GM23338 (cell line): ENCODE measurements around the gene C6orf120. TPM values are rescaled to one million over a fixed set of nuclear protein-coding genes. Genes with fewer than 3 reads are reported as not detected.

Experiments used
- ATAC-seq: fragments of 200-7000 bp; cut with Tn5 transposase; 3 replicates; pipeline ENCODE4 v1.9.1; 2020
- DNase-seq: peaks from one replicate; pipeline ENCODE4 v3.0.0-alpha.2; 2015; ENCODE audit warnings: low spot score
- H2AFZ ChIP-seq: fragments of 200-600 bp; sonication (generic); 2 replicates; pipeline ENCODE4 v1.8.0; 2016; ENCODE audit warnings: antibody characterized with exemption, mild to moderate bottlenecking, moderate library complexity
- H3F3A ChIP-seq: fragments of 200-600 bp; sonication (generic); replicated peaks from 2 replicates; pipeline ENCODE4 v1.8.0; 2017; ENCODE audit warnings: antibody characterized with exemption, mixed run types, low read depth
- H3K27ac ChIP-seq: fragments of 200-600 bp; sonication (generic); 2 replicates; pipeline ENCODE4 v1.6.1; 2016; ENCODE audit warnings: low read depth
- H3K27me3 ChIP-seq: fragments of 200-600 bp; sonication (generic); 2 replicates; pipeline ENCODE4 v1.8.0; 2016; ENCODE audit warnings: mild to moderate bottlenecking, mixed run types, moderate library complexity; ENCODE audit not compliant: insufficient read depth
- H3K36me3 ChIP-seq: fragments of 200-600 bp; sonication (generic); 2 replicates; pipeline ENCODE4 v1.8.0; 2016; ENCODE audit warnings: mild to moderate bottlenecking; ENCODE audit not compliant: insufficient read depth
- H3K4me1 ChIP-seq: fragments of 200-600 bp; sonication (generic); 2 replicates; pipeline ENCODE4 v1.8.0; 2016; ENCODE audit warnings: mild to moderate bottlenecking, moderate library complexity; ENCODE audit not compliant: insufficient read depth
- H3K4me2 ChIP-seq: fragments of 200-600 bp; sonication (generic); 2 replicates; pipeline ENCODE4 v1.7.1; 2017; ENCODE audit warnings: mixed run types
- H3K4me3 ChIP-seq: fragments of 200-600 bp; sonication (generic); 2 replicates; pipeline ENCODE4 v1.6.1; 2016; ENCODE audit warnings: mixed run types
- H3K79me2 ChIP-seq: fragments of 200-600 bp; sonication (generic); replicated peaks from 2 replicates; pipeline ENCODE4 v1.8.0; 2017; ENCODE audit warnings: mild to moderate bottlenecking; ENCODE audit not compliant: insufficient read depth
- H3K9me2 ChIP-seq: fragments of 200-600 bp; sonication (generic); 2 replicates; pipeline ENCODE4 v1.8.0; 2017; ENCODE audit not compliant: insufficient read depth
- H4K20me1 ChIP-seq: fragments of 200-600 bp; sonication (generic); replicated peaks from 2 replicates; pipeline ENCODE4 v1.8.0; 2017; ENCODE audit warnings: mild to moderate bottlenecking; ENCODE audit not compliant: insufficient read depth
- H3K27ac Mint-ChIP-seq: 2 replicates; pipeline ENCODE4 v1.8.0; 2020; ENCODE audit warnings: inconsistent platforms, mild to moderate bottlenecking, moderate library complexity, mixed read lengths
- H3K27me3 Mint-ChIP-seq: 3 replicates; pipeline ENCODE4 v1.8.0; 2022; ENCODE audit warnings: low read depth, mild to moderate bottlenecking, moderate library complexity, mixed read lengths, inconsistent platforms; ENCODE audit not compliant: insufficient read depth, poor library complexity
- H3K36me3 Mint-ChIP-seq: 3 replicates; pipeline ENCODE4 v1.8.0; 2021; ENCODE audit warnings: low read depth, mild to moderate bottlenecking, inconsistent platforms, moderate library complexity, mixed read lengths
- H3K4me1 Mint-ChIP-seq: 3 replicates; pipeline ENCODE4 v1.8.0; 2020; ENCODE audit warnings: mild to moderate bottlenecking, inconsistent platforms, mixed read lengths
- H3K4me3 Mint-ChIP-seq: 3 replicates; pipeline ENCODE4 v1.8.0; 2021; ENCODE audit warnings: moderate library complexity, mild to moderate bottlenecking, inconsistent platforms, mixed read lengths
- H3K9me3 Mint-ChIP-seq: 3 replicates; pipeline ENCODE4 v1.8.0; 2020; ENCODE audit warnings: moderate library complexity, mild to moderate bottlenecking, inconsistent platforms, mixed read lengths
- EZH2 ChIP-seq: fragments of 200-600 bp; sonication (generic); IDR thresholded peaks from one replicate; pipeline ENCODE4 v1.8.0; 2017; ENCODE audit warnings: antibody characterized with exemption, mild to moderate bottlenecking, low read depth; ENCODE audit not compliant: unreplicated experiment
- EZH2phosphoT487 ChIP-seq: fragments of 200-600 bp; sonication (generic); IDR thresholded peaks from one replicate; pipeline ENCODE4 v1.8.1; 2018; ENCODE audit warnings: antibody characterized with exemption; ENCODE audit not compliant: unreplicated experiment
- NANOG ChIP-seq: IDR thresholded peaks from 2 replicates; pipeline ENCODE4 v1.6.1; 2016; ENCODE audit warnings: antibody characterized with exemption, borderline replicate concordance
- POLR2AphosphoS5 ChIP-seq: IDR thresholded peaks from 2 replicates; pipeline ENCODE4 v1.6.1; 2016; ENCODE audit warnings: antibody characterized with exemption, low read depth
- REST ChIP-seq: IDR thresholded peaks from one replicate; pipeline ENCODE4 v1.6.1; 2018; ENCODE audit warnings: antibody characterized with exemption; ENCODE audit not compliant: unreplicated experiment
- ZNF114 ChIP-seq: fragments of 250-450 bp; sonication (Bioruptor Pico); IDR thresholded peaks from 2 replicates; pipeline ENCODE4 v1.5.0; 2020; ENCODE audit warnings: mild to moderate bottlenecking, moderate library complexity
- ZNF331 ChIP-seq: fragments of 250-450 bp; sonication (Bioruptor Pico); IDR thresholded peaks from 2 replicates; pipeline ENCODE4 v1.5.0; 2020; ENCODE audit warnings: low read depth, mild to moderate bottlenecking, moderate library complexity
- polyA plus RNA-seq: library from polyadenylated mRNA; unstranded; fragments of >200 nt; fragmentation: Nextera tagmentation; extraction: Ambion mirVana; gene quantifications from 2 replicates; pipeline ENCODE4 v1.2.1, GENCODE V29; 2016
- total RNA-seq: library from RNA; depleted of rRNA; stranded (reverse); fragments of >200 nt; shearing (Covaris generic); gene quantifications from 2 replicates; pipeline ENCODE4 v1.2.3, GENCODE V29; 2014
- TF ChIP-seq, protein P1 (sequence below): IDR thresholded peaks from 2 replicates; pipeline ENCODE4 v1.6.1; 2016; ENCODE audit warnings: antibody characterized with exemption

Gene C6orf120
- total and polyA plus RNA-seq, 2 experiments from 2014 or later = 18.8 to 57.3 TPM

- TF ChIP-seq REST = no peak
These were observed 45.2 kb upstream of the C6orf120 start (continued) for GRCh38 chr6:169656546-169657283.

DNA sequence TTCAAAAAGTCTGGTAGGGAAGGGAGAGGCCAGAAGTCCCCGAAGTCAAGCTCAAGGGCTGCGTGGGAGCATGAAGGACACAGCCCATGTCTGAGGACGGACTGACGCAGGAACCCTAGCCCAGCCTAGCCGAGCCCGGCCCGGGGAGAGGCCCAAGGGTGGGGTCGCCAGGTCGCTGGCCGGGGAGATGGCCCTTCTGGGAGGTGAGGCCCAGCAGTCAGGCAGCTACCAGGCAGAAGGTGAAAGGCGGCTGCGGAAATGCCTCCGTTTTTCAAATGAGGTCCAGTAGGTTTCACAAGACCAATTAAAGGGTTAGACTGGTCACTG, 44.7 kb upstream of the C6orf120 start:
- Mint-ChIP-seq H3K36me3 (peaks cover 80% of the 10 kb centered on the region), H3K27ac (no peak overlapping the region)

DNA sequence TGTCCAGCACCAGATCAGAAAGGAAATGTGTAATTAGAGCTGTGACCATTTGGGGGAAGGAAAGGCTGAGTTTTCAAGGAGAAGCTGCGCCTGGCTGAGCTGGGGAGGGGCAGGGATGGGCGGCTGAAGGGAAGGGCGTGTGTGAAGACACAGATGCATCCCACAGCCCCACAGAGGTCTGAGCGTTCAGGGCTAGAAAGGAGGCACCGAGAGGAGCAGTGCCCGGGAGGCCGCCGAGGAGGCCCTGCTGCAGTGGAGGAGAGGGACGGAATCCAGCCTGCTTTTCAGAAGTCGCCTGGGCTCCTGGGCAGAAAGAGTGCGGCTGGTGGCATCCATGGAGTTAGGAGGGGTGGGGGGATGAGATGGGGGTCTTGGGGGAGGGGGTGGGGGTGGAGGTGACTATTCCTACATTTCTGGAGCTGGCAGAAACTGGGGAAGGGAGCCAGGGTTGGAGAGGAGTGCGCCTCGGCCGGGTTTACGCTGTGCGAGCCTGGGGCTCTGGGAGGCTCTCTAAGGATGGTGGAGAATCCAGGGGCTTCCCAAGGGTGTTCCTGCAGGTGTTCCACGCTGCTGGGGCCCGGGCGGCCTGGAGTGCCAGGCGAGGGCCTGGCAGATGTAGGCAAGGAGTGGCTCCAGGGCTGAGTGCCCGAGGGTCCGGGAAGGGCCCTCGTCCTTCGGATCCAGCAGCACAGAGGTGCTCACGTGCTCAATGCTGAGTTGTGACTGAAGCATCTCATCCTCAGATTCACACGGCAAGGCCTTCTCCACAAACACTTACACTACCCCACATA, 41.9 kb upstream of the C6orf120 start:
- Histone ChIP-seq H3K9me2 (no peaks in the 10 kb centered on the region), H2AFZ (no peak overlapping the region), H3K4me3 (no peak overlapping the region), H3F3A (no peaks in the 10 kb centered on the region), H3K27me3 (no peaks in the 10 kb centered on the region), H3K36me3 (peaks cover 18% of the 10 kb centered on the region), H3K4me1 (no peaks in the 10 kb centered on the region), H4K20me1 (no peaks in the 10 kb centered on the region), H3K27ac (no peak overlapping the region), H3K4me2 (no peak overlapping the region), H3K79me2 (no peaks in the 10 kb centered on the region)
- H3K36me3 Mint-ChIP-seq = peaks cover 83% of the 10 kb centered on the region
- H3K27ac Mint-ChIP-seq = 0 out of 2 replicates have a peak overlapping the region, but pooled peaks have one; percentile 30
- peaks cover 3% of the 10 kb centered on the region; the same call in 1 of the 3 replicates for H3K4me1 Mint-ChIP-seq
- TF ChIP-seq REST = no peak
- no peak for TF ChIP-seq EZH2
- TF ChIP-seq EZH2phosphoT487 = no peak
- no peak for TF ChIP-seq POLR2AphosphoS5
- no peak for TF ChIP-seq ZNF114 (CRISPR knock-in tag)
- TF ChIP-seq ZNF331 (CRISPR knock-in tag) = no peak
- peaks cover 14% of the 10 kb centered on the region for H3K9me3 Mint-ChIP-seq
- ATAC-seq = no peak
- H3K4me3 Mint-ChIP-seq = no peak overlapping the region
- DNase-seq = no peak
- peaks cover 4% of the 10 kb centered on the region for H3K27me3 Mint-ChIP-seq

More for the DNA sequence above, 44.7 kb upstream of the C6orf120 start:
- no peak for TF ChIP-seq ZNF114 (CRISPR knock-in tag)
- no peak for TF ChIP-seq EZH2phosphoT487
- TF ChIP-seq NANOG = no peak
- TF ChIP-seq, protein P1, sequence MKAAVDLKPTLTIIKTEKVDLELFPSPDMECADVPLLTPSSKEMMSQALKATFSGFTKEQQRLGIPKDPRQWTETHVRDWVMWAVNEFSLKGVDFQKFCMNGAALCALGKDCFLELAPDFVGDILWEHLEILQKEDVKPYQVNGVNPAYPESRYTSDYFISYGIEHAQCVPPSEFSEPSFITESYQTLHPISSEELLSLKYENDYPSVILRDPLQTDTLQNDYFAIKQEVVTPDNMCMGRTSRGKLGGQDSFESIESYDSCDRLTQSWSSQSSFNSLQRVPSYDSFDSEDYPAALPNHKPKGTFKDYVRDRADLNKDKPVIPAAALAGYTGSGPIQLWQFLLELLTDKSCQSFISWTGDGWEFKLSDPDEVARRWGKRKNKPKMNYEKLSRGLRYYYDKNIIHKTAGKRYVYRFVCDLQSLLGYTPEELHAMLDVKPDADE = no peak
- no peaks in the 10 kb centered on the region; the same call in 1 of the 2 replicates for H4K20me1 ChIP-seq
- no peaks in the 10 kb centered on the region for H3K79me2 ChIP-seq
- Mint-ChIP-seq H3K4me3 (no peak overlapping the region), H3K27me3 (no peaks in the 10 kb centered on the region), H3K9me3 (peaks cover 24% of the 10 kb centered on the region), H3K4me1 (peaks cover 3% of the 10 kb centered on the region; the same call in 1 of the 3 replicates)
- H2AFZ ChIP-seq = no peak overlapping the region
- H3K4me3 ChIP-seq = no peak overlapping the region
- H3K27me3 ChIP-seq = no peaks in the 10 kb centered on the region
- no peaks in the 10 kb centered on the region for H3F3A ChIP-seq
- ATAC-seq (no peak), DNase-seq (no peak)
- H3K9me2 ChIP-seq = no peaks in the 10 kb centered on the region
- peaks cover 18% of the 10 kb centered on the region for H3K36me3 ChIP-seq
- no peak overlapping the region for H3K4me2 ChIP-seq
- H3K4me1 ChIP-seq = 0 out of 2 replicates have a peak, but pooled peaks cover 2% of the 10 kb centered on the region
- H3K27ac ChIP-seq = no peak overlapping the region
